ENCODE measurements around the gene SPRING1.
"Not testable (repeated sequence)": the region's sequence is repeated elsewhere in the genome, so short reads cannot be mapped to it uniquely, and the experiment has no call there.

SPRING1 gene

DNA sequence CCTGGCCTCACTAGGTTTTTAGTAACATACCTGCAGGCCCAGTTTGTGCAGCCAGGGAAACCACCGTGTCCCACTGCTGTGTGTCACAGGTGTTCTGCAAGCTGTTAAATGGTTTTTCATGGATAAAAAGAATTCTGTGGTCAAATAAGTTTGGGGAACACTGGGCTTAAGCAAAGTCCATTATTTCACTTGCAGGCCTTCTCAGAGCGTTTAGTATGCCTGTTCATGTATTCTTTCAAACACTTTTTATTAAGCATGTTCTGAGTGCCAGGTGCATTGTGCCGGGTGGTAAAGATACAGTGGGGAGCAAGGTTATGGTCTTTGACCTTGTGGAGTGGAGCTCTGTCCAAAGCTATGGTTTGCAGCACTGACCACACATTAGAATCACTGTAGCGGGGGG is 7.7 kb upstream of the SPRING1 start:
- no peak overlapping the region for H3K4me3 ChIP-seq (ENCODE audit: low read depth, low read length)
- no peak for DNase-seq (ENCODE audit: low read depth)

GRCh38 chr12:116744766-116745165 is 6.9 kb upstream of the SPRING1 start:
- no peak overlapping the region for H3K4me3 ChIP-seq (ENCODE audit: low read depth, low read length)
- no peak for DNase-seq (ENCODE audit: low read depth)

DNA sequence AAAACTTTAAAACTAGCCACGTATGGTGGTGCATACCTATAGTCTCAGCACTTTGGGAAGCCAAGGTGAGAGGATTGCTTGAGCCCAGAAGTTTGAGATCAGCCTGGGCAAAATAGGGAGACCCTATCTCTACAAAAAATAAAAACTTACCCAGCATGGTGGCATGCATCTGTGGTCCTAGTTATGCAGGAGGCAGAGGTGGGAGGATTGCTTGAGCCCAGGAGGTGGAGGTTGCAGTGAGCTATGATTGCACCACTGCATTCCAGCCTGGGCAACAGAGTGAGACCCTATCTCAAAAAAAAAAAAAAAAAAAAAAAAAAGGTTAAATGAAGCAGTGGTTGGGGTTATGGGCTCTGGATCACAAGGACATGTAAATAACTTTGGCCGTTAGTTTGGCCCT is 4.9 kb upstream of the SPRING1 start:
- DNase-seq (ENCODE audit: low read depth); H3K4me3 ChIP-seq (ENCODE audit: low read depth, low read length): not testable (repeated sequence)

- DNase-seq (ENCODE audit: low read depth): no peak
- H3K4me3 ChIP-seq (ENCODE audit: low read depth, low read length): no peak overlapping the region
These were observed 1.6 kb upstream of the SPRING1 start for GRCh38 chr12:116739381-116739887.

DNA sequence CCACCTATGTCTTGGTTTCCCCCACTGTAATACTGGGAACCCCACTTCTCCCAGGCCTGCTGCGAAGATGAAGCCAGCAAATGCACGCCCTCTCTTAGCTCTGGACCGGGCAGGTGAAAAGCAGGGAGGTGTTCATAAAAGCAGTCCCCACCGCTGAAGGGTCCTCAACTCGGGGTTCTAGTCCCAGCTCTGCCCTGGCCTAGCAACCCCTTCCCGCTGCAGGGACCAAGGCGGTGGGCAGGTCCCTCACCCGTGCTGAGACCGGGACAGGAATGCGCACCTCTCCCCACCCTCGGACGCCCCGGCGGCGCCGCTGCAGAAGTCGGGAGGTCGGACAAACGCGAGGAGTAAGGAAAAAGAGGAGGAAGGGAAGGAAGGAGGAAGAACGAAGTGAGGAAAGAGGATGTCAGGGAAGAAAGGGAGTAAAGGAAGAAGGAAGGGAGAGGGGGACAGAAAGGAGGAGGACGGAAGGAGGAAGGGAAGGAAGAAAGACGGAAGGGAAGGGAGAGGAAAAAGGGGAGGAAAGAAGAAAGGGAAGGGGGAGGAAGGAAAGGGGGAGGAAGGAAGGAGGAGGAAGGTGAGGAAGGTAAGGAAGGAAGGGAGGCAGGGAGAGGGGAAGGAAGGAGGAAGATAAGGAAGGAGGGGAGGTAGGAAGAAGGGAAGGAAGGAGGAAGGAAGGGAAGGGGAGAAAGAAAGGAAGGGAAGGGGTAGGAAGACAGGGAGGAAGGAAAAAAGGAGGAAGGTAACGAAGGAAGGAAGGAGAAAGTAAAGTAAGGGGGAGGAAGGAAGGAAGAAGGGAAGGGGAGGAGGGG is 701 bp downstream of the SPRING1 start:
- no peak for DNase-seq (ENCODE audit: low read depth)
- peak overlapping the region; percentile 71 for H3K4me3 ChIP-seq (ENCODE audit: low read depth, low read length)

- DNase-seq (ENCODE audit: low read depth): no peak
These were observed 1.8 kb downstream of the SPRING1 start for GRCh38 chr12:116735951-116736599.

DNA sequence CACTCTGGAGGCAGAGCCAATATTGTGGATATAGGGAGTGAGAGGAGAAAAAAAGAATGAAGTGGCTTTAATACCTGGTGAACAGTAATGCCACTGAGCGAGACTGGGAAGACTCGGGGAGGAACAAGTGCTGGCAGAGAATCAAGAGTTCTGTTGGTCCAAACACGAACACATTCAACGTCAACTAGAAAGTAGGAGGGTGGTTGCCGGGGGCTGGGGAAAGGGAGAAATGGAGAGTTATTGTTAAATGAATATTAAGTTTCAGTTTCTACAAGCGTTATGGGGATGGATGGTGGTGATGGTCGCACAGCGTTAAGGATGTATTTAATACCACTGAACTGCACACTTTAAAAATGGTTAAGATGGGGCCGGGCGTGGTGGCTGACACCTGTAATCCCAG is 2.8 kb downstream of the SPRING1 start:
- DNase-seq (ENCODE audit: low read depth): no peak
- H3K4me3 ChIP-seq (ENCODE audit: low read depth, low read length): no peak overlapping the region

More at GRCh38 chr12:116735951-116736599, 1.8 kb downstream of the SPRING1 start:
- peak overlapping the region; percentile 71 for H3K4me3 ChIP-seq (ENCODE audit: low read depth, low read length)

DNA sequence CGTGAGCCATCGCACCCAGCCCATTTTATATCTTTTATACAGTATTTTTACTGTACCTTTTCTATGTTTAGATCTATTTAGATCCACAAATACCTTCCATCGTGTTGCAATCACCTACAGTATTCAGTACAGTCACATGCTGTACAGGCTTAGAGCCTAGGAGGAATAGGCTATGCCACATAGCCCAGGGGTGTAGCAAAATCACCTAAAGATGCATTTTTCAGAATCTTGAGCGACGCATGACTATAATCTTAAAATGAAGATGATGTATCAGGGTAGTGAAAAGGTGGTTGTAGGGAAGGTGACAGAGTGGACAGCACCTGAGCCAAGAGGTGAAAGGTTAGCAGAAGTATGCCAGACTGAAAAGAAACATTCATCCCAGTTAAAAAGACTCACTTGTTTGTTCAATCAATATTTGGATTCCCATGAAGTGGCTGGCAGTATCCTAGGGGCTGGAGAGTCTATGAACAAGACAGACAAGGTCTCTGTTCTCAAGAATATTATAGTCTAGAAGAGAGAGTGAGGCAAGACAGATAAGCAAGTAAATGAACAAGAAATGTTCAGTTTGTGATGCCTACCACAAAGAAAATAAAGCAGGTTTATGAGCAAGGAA is 3.6 kb downstream of the SPRING1 start:
- no peak overlapping the region for H3K4me3 ChIP-seq (ENCODE audit: low read depth, low read length)
- no peak for DNase-seq (ENCODE audit: low read depth)

- no peak overlapping the region for H3K4me3 ChIP-seq (ENCODE audit: low read depth, low read length)
These were observed 6.1 kb downstream of the SPRING1 start for GRCh38 chr12:116731801-116732200.

GRCh38 chr12:116727891-116728290 is 10.0 kb downstream of the SPRING1 start:
- DNase-seq (ENCODE audit: low read depth): no peak
- no peak overlapping the region for H3K4me3 ChIP-seq (ENCODE audit: low read depth, low read length)

More at GRCh38 chr12:116731801-116732200, 6.1 kb downstream of the SPRING1 start:
- no peak for DNase-seq (ENCODE audit: low read depth)

GRCh38 chr12:116727261-116727660 is 10.6 kb downstream of the SPRING1 start:
- no peak for DNase-seq (ENCODE audit: low read depth)
- H3K4me3 ChIP-seq (ENCODE audit: low read depth, low read length): no peak overlapping the region

DNA sequence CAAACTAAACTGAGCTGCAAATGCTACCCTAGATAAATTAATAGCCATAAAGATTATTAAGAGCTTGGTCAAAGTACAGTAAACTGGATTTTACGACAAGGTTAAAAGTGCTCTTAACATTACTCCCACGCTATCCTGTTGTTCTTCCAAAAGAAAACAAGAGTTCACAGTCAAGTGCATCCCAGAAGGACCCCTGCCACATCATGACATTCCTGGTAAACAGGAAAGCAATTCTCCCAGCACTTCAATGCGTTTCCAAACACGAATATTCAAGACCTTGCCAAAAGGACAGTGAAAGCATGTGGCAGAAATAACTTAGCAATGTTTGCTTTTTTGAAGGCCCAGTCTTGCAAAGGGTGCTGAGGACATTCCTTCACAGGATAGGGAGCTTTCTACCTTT is 11.2 kb downstream of the SPRING1 start:
- H3K4me3 ChIP-seq (ENCODE audit: low read depth, low read length): no peak overlapping the region
- DNase-seq (ENCODE audit: low read depth): no peak

DNA sequence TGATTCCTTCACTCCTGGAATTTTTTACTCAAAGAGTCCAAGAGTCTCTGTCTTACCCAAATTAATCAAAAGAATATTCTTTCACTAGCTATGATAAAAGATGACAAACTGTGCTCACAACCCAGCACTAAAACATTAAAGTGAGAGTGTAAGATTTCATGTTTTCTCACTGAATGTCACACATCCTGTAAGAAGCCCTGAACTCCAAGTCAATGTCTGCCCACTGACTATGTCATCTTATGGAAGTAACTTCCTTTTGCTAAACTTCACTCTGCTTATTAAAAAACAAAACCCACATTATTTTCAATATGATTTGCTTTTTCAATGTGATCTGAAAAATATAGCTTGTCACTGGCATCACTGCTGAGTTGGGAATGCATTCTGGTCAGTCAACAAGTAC is 15.6 kb downstream of the SPRING1 start:
- DNase-seq (ENCODE audit: low read depth): no peak
- no peak overlapping the region for H3K4me3 ChIP-seq (ENCODE audit: low read depth, low read length)

DNA sequence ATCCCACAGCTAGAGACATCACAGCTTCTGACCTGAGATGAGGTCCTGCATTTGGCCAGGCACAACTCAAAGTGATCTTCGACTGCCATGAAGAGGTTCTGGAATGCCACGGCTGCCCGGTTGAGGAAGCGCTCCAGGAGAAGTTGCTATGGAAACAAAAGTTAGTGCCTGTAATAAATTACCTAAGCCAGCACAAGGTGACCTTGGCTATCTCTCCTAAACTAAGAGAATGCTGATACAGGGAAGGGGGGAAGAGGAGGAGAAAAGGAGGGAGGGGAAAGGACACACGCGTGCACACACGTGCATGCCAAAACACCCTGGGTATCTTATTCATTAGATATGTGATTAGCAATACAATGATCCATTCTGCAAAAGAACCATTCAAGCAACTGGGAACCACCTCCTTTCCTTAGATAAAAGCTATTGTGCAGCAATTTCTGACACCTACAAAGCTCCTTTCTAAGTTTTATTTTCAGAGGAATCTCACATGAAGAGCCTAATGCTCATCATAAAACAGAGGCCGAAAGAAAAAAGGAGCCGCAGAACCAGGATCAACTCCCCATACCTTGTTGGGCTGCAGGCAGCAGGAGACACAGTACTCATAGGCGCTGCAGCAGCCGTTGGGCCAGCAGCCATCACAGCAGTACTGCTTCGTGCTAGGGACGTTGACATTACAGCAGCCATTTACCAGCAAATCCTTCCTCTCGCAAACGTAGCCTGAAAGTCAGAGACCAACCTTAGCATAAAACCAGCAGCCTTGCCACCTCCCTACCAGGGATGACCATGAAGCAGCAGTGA is 17.9 kb downstream of the SPRING1 start:
- no peak overlapping the region for H3K4me3 ChIP-seq (ENCODE audit: low read depth, low read length)
- DNase-seq (ENCODE audit: low read depth): no peak

DNA sequence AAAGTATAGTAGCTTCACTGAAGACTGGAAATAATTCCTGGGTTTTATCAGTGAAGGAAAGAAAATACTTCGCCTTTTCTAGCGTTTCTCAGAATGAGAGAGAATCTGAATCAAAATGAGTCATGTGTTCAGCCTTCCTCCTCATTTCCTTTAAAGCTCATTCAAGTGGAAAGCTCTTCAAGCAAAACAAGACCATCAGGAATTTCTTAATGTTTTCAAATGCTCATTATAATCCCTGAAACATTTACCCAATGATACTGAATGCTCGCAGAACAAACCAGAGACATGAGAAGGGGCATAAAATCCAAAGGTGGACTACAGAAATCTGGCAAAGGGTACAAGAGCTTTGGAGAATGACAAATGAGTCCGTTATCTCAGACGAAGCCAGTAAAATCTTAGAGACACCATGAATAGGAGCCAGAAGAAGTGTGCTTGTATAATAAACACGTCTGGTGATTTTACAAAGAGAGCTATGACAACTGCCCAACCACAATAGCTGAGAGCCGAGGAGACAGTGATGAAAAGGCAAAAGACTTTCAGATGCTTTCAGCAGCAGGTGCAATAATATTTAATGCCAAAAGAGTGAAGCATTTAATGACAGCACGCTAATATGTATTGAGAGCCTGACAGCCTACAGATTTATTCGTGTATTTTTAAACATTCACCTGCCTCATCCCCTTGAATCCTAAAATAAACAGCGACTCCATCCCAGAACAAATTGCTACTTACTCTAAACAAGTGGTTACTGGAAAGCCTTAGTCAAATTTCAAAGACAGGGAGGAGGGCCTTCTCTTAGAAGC is 19.0 kb downstream of the SPRING1 start:
- no peak for DNase-seq (ENCODE audit: low read depth)
- H3K4me3 ChIP-seq (ENCODE audit: low read depth, low read length): no peak overlapping the region

DNA sequence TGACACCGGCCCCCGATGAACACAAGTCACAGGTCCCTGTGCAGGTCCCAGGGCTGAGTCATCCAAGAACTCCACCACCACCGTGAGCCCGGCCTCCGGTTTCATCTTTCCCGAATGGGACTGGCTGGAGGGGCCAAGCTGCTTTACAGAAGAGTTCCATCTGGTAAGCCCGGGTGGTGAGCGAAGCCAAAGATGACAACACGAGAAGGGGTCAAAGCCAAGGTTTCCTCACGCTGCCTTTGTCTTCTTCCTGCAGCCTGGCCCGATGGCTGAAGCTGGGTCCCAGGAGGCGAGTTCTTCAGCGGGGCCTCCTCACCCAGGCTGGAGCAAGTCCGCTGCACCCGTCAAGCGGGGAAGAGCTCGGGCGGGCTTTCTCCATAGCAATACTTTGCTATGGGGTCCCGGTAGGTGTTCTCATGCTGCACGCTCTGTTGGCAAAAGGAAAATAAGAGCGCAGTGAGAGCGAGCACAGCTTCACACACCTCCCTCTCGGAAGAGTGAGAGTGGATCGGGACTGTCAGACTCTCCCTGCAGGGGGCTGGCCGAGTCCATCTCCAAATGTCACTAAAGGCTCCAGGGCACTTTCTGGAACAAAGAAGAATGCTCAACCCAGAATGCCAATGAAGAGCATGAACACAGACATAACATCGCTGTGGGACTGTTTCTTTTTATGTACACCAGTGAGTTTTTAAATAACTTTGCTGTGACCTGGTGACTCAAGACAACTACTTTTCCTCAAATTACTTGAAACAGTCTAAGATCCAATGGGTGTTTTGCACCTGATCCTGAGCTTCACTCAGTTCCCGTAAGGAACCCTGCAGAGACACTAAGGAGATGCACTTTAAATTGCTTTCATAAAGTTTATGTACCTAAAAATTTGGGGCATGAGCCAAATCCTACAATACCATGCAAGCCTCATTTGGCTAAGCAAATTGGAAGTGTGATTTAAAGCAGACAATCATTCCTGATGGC is 20.1 kb downstream of the SPRING1 start:
- DNase-seq (ENCODE audit: low read depth): no peak
- H3K4me3 ChIP-seq (ENCODE audit: low read depth, low read length): peak overlapping the region; percentile 4

DNA sequence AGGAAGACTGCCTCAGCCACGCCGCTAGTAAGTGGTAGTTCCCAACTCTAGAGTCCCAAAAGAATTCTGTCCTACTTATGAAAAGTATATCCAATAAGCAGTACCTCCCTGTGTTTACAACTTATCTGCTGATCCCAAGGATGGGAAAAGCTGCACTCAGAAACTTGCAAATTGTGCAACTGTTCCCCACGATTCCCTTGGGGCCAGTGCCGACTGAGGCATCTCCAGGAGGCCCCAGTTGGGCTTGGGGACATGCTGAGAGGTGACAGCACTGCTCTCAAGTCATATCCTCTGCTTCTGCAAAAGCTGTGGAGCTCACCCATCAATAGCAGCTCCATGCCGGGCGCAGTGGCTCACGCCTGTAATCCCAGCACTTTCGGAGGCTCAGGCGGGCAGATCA is 23.7 kb downstream of the SPRING1 start:
- DNase-seq (ENCODE audit: low read depth): no peak
- H3K4me3 ChIP-seq (ENCODE audit: low read depth, low read length): no peak overlapping the region

DNA sequence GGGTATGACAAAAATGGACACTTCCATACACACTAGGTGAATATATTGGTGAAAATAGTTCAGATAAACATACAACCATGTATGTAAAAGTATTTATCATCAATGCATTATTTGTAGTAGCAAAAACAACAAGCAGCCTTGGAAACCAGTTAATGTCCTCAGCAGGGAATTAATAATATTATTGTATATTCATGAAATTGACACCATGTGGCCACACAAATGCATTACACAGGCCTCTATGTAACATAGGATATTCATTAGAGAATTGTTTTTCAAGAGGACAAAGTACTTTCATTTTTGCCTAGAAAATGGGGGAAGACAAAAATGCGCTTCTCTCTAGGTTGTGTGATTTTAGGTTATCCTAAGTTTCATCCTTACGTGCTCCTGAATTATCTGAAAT is 24.3 kb downstream of the SPRING1 start:
- DNase-seq (ENCODE audit: low read depth): no peak
- no peak overlapping the region for H3K4me3 ChIP-seq (ENCODE audit: low read depth, low read length)

Measured in skeletal muscle cell (primary cell).